Left hindlimb (tissue), 1 donor: ENCODE data around the gene CCDC175.
A peak's percentile ranks its signal among the peaks of the same experiment; 100 is the strongest.

Experiments
- DNase-seq: peaks from one replicate; pipeline ENCODE4 v3.0.0-alpha.2; 2018

The CCDC175 gene

DNA sequence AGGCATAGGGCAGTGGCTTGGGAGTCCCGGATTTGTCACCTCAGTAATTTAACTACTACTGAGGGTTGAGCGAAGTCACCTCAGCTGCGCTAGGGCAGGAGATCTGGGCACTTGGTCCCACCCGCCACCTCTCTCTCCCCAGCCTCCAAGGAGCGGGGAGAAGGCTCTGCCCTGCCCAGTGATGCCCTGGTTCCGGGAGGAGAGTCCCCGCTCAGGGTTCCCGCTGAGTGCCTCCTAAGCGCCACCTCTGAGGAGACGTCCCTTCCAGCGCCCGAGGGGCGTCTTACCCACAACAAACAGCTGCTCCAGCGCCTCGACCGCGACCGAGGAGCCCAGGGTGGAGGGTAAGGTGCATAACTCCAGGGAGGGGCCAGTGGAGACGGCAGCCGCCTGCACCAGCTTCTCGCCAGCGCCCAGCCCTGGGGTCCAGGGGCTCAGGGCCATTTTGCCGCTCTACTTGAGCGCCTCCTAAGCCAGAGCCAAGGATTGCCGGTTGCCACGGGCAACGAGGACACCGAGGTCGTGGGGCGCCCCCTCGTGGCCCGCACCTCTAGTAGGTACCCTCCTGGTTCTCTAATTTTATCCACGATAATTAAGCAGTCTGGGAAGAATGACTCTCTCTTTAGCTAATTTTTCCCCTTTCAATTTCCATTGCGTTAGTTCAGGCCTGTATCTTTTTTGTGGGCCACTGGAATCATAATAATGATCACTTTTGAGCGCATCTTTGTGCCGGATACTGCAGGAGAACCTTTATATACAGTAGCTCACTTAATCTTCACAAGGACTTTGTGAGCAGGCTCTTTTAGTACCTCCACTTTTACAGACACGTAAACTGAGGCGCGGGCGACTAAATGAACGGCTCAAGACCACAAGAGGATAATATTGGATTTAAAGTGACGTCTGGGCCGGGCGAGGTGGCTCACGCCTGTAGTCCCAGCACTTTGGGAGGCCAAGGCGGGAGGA is at the start of gene CCDC175:
Gene CCDC175 (minus strand): TSS at position 481 of the 963 bp plus-strand sequence. CDS start 37 bp downstream, at position 444.
- peak; percentile 74 for DNase-seq

DNA sequence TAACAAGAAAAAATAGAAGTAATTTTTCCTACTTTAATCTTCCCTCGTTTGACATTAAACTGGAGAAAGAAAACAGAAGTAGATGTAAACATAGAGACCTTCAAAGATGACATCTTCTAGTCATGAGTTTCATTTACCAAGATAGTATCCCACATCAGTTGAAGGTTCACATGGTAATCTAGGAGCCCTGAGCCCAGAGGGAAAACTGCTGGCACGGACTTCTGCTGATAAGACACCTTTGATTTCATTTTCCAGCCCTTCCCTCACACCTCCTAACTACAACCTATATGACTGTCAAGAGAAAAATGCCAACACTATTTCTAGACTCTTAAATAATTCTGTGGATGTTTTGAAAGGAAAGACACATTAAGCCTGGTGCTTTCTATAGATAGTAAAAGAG is 46.0 kb upstream of the CCDC175 start:
- DNase-seq: no peak

DNA sequence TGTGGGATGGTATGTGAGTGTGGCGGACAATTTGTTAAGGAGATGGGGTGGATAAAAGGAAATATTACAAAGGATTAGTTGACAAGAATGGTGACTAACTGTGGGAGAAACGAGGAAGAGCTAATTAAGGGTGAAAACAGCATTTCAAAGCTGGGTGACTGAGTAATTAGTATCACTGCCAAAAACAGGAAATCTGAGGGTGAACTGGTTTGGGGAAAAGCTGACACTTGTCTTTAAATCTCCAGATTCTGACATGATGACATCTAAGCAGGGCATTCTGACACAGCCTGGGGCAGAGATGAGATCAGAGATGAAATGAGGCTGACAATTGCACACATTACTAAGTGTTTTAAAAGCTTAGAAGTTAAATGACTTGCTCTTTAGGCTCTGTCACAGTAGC is 42.4 kb upstream of the CCDC175 start:
- DNase-seq: no peak

DNA sequence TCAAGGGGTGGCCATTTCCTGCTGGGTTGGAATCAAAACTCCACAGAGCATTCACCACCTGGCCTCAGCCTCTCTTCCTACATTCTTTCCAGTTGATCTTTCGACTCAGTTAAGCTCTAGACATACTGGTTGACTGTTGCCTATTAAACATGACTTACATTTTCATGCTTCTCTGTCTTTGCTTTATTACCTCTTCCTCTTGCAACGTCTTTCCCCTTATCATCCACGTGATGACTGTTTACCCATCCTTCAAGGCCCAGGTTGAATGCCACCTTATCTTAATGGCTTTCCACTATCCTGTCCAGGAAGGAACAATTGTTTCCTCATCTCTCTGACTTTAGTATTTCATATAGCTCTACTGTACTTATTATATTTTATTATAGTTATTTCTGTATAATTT is 24.4 kb upstream of the CCDC175 start:
- no peak for DNase-seq

DNA sequence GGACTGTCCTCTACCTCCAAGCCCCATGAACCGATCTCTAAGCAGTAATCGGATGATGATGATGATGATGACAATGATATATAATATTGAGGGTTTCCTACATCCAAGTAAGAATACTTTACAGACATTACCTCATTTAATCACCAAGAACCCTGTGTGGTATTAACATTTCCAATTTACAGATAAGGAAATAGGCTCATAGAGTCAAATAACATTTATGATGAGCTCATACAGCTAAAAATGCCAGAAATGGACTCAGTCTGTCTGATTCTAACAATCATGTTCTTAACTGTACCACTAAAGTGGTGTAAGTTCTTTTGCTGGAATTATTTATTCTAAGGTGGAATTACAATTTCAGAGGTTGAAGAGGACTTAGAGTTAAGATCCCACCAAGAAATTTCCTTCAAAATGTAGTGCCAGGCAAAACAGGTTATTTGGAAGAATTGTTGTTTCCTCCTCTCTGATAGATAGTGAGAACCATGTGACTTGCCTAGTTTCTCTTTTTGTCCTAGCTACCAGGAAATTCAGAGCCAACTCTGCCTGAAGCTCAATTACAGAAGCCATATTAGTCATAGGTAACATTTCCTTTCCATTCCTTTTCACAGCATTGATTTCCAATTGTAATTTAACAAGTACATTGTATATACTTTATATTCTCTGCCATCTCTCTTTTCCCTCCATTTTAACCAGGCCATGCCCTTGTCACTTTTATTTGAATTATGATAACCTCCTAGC is 23.8 kb upstream of the CCDC175 start:
- DNase-seq: no peak

DNA sequence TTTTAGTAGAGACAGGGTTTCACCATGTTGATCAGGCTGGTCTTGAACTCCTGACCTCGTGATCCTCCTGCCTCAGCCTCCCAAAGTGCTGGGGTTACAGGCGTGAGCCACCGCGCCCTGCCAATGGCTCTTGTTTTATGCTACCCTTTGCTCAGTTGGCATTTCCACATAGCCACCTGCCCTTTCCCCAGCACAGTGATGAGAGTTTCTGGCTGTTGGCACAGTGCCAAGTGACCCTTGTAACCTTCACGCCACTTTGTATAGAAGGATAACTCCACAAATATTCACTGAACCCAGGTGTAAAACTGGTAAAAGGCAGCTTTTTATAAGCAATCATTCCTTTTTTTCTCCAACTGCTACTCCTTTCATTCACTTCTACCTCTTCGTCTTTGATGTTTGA is 18.5 kb upstream of the CCDC175 start:
- DNase-seq: no peak

DNA sequence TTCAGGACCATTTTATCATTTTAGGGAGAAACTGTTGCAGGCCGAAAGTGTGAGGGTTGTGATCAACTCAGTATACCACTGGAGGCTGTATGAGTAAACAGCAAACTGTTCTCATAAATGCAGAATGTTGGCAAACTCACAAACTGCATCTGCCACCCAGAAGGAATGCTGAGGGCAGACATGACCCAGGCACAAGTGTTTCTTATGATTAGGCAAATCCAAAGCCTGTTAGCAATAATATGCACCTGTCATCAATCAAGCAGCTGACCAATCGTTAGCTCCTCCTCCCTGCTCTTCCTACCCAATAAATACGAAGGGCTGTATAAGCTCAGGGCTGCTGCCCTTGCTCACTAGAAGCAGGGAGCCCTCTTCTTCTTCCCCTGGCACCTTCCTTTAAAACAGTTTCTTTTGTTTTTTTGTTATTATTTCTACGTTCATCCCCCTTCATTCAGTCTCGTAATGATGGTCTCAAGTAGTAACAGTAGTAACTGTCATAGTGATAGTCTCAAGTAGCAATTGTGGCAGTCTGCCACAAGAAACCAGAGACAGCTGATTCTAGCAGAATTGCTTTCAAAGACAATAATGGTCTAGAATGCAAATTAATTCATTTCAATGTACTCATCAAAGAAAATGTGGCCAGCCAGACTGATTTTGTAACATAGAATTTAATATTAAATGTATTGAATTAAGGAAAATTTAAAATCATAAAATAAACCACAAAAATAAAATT is 15.2 kb upstream of the CCDC175 start:
- DNase-seq: no peak

DNA sequence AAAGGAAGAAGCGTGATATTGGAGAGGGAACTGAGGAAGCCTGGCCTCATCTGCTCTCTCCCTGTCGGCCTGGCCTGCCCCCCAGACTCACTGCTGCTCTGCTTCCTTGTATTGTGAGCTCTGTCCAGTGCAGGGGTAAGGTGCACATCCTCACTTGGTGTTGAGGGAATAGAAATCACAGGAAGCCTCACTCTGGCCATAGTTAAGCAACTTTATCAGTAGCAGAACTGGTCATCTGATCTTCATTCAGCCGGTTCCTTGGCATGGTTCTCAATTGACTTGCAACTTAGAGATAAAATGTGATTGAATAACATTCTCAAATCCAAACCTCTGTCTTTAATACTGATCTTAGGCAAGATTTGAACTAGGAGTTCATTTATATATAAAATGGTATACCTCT is 11.5 kb upstream of the CCDC175 start:
- DNase-seq: no peak

DNA sequence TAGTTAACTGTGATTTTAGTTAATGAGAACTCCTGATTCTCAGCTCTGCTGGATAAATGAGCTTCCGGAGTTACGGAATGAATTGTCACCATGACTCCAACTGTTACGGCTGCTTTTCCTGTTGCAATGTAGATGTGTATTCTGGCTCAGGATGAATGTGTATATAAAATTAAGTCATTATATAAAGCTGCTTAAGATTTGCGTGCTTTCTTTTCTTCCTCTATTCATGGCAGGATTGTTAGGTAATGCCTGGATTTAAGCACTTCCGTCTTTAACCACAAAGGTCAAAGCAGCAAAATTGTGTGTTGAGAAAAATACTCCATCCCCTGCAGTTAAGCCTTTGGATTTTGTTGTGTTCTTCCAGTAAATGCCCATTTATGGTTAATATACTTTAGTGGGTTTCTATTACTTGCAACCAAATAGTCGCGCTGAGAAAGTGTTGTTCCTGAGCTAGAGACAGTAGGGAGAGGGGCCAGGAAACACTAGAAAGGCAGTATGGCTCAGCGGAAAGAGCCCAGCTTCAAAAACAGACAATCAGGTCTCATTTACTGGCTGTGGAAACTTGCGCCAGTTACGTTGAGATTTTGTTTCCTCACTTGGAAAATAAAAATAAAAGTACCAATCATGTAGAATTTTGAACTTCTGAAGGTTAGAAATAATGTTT is 9.4 kb upstream of the CCDC175 start:
- no peak for DNase-seq

DNA sequence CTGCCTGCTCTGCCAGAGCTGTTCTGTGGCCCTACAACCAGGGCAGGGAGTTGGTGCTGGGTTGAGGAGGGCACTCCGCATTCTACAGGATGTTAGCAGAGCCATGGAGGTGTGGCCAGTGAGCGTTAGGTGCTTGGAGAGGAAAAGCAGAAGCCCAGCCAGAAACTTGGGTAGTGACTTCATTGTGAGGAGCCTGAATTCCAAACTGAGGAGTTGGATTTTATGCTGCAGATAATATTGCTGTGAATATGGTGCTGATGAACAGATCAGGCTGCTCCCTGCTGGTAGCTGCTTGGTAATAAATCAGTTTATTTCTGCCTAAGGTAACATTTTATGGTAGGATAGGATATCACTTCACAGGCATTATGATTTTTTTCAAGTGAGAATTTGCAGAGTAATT is 7.1 kb upstream of the CCDC175 start:
- no peak for DNase-seq

DNA sequence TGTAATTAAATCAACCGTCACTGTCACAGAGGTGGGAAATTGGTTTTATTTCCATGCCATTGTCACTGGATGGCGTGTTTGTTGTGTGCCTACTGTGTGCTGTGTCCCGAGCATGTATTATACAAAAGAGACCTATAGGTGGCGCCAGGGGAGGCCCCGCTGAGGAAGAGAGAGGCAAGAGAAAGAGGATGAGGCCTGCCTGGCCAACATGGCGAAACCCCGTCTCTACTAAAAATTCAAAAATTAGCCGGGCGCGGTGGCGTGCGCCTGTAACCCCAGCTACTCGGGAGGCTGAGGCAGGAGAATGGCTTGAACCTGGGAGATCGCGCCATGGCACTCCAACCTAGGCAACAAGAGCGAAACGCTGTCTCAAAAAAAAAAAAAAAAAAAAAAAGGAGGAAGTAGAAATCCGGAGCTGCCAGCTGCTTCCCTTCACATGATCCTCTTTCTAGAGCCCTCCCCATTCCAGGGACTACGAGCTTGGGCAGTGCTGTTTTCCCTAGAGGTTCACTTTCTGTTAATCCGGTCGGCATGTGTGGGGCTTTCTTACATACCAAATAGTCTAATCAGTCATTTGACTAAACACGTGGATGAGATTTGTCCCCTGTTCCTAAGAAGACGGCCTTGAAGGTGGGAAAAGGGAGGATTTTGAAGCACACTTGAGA is 6.4 kb upstream of the CCDC175 start:
- no peak for DNase-seq

DNA sequence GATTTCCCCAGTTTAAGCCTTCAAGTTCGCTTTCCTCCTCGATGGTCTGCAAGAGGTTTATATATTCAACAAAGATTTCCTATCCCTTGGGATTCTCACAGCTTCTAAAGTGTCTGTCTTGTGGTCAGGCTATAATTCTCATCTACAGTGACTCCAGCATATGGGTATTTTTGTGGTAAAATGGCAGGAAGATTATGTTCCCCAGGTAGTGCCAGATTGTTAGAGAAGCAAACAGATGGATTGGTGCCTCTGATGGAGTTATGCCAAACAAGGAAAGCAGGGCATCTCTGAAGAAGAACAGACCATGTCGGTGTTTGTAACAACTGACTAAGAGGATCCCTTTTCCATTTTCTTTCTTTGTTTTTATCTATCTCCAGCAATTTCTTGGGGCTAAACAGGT is 5.5 kb upstream of the CCDC175 start:
- no peak for DNase-seq

DNA sequence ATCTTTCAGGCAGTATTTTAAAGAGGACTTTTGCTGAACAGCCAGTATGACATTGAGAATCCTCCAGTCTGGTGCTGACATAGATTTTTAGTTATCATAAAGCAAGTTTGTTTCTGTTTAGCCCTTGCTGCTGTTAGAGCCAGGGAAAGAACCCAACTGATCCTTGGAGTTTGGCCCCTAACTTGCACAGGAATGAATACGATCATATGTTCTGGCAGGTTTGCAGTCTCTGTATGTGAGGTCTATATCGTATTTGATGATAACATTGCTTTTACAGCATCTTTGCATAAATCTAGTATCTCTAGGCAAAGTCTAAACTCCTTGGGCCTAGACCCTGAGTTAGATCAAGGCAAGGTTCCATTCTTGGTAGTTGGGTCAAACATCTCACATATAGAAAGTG is 4.3 kb upstream of the CCDC175 start:
- no peak for DNase-seq

DNA sequence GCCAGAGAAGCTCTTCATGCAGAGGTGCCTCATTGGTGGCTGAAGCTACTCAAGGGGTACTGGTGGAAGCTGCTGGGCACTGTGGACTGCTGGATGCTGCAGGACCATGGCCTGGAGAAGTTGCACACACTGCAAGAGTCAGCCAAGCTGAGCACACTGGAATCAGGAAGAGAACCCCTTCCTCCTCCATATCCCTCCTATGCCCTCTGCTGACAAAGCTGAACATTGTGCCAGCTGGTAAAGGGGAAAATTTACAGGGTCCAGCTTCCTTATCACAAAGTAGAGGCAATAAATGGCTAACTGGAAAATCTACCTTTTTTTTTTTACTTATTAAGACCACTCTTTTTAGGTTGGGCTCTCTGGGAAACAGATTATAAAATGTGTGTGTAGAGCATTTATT is 6.5 kb downstream of the CCDC175 start:
- no peak for DNase-seq

DNA sequence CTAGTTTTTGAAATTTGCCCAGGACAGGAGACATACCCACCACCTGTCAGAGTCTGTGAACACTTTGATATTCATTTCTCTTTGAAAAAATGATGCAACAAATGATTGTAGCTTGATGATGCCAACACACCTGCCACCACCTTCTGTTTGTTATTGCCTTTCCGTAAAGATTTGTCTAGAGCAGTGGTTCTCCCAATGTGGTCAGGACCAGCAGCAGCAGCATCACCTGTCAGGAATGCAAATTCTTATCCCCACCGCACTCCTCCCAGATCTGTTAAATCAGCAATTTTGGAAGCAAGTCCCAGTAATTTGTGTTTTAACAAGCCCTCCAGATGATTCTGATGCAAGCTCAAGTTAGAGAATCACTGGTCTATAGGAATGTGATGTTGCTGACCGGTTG is 9.9 kb downstream of the CCDC175 start:
- no peak for DNase-seq

DNA sequence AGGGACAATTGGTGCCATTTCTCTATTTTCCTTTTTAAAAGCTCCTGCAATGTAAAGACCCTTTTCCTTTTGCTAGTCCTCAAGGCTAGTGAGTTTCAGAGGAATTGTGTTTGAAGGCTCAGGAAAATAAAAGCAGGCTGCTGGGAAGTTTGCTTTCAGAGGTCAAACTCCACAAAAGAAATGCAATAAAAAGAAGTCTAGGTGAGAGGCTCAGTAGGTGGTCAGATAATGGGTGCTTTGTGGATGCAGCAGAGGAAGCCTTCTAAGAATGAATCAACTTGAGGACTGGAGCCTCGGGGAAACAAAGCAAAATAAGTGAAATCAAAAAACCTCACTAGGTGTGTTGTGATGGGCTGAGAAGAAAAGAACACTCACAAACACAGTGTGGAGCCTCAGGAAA is 10.3 kb downstream of the CCDC175 start:
- DNase-seq: no peak

DNA sequence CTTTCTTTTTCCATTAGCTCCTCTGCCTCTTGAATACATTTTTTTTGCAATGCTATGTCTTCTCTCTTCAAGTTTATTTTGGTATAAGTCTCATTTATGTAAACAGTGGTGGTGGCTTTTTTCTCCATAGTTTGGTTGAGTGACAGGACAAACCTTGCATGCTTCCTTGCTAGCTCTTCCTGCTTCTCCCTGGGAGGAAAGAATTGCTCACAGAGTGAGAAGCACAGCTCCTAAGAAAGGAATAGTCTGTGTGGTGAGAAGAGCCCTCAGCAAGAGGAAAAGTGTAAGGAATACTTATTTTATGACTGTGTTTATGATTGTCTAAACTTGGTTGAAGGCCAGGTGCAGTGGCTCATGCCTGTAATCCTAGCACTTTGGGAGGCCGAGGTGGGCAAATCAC is 11.5 kb downstream of the CCDC175 start:
- DNase-seq: no peak

DNA sequence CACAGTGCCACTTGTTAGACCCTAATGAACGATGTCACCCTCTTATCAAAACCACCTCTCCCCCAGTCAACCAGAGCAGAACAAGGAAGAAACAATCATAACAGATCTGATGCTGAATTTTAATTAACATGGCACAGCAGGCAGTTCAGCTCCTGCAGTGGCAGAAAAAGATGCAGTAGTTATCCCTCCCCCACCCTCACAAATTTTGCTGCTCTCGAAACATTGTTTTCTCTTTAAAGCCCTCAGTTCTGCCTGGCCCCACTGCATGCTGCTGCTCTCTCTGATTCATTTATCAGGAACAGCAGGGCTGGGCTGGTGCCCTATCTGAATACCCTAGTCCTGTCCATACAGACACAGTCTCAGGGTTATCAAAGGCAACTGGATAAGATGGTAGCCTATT is 12.2 kb downstream of the CCDC175 start:
- no peak for DNase-seq

DNA sequence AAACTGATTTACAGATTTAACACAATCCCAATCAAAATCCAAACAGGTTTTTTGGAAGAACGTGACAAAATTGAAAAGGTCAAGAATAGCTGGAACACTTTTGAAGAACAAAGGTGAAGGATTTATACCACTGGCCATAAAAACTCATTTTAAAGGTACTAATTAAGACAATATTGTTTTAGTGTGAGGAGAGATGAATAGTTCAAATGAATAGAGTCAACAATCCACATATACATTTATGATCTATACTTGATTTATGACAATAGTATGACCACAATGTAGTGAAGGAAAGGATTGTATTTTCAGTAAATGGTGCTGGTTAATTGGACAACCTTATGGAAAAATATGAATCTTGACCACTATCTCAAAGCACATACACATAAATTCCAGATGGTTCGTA is 29.3 kb downstream of the CCDC175 start:
- no peak for DNase-seq

DNA sequence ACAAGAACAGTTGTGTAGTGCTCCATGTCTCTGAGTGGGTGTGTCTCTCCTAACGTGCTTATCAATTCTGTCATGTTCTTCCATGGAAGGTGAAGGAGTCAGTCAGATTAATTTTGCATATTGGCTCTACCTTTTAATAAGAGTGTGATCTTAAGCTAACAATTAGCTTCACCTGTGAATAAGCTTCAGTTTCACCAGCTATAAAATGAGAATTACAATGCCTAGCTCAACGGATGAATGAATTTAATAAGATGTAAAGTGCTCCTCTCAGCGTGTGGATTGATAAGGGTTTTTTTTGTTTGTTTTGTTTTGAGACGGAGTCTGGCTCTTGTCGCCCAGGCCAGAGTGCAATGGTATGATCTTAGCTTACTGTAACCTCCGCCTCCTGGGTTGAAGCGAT is 32.7 kb downstream of the CCDC175 start:
- DNase-seq: no peak

DNA sequence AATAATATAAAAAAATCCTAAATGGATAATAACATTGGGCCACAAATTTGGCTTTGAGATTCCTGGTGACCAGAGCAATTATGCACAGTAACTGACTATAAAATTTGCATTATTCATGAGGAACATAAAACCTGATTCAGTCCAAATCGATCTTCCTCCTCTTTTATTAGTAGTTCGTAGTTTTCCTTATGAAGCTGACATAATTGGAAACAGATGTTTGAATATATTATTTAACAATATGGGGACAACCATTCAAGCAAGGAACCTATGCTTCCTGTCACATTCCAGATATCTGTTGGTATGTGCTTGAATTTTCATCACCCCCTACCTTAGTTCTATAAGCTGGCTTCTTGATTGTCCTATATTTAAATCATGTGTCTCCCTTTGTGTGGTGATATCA is 34.9 kb downstream of the CCDC175 start:
- no peak for DNase-seq

DNA sequence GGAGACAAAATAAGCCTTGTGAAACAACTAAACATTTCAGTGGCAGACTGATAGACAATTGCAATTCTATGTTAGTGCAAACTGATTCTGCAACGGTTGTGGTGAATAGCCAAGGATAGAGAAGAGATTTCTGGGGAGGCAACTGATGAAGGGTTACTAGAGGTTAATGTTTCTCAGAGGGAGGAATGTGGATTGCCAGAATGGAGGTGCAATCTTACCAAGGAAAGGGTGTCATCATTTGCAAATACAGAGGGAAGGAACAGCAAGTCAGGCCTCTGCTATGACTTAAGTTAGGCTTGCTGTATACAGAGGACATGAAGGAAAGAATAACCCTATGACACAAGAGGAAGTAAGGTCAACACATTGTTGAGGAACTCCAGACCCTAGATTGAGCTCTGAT is 35.8 kb downstream of the CCDC175 start:
- no peak for DNase-seq
